ENCODE data around the gene TEKT2.
A peak's percentile ranks its signal among the peaks of the same experiment; 100 is the strongest.

TEKT2 gene

GRCh38 chr1:36083635-36084496 lies at the start of gene TEKT2:
Gene TEKT2, plus strand, starts transcription at chr1:36084094. Its CDS starts 828 bp downstream, at chr1:36084922.
- Mint-ChIP-seq H3K4me3 (peak within 1 kb of the TSS; percentile 20), H3K9me3 (ENCODE audit: low read depth) (no peaks in the 10 kb centered on the region), H3K27ac (no peak within 1 kb of the TSS), H3K4me1 (ENCODE audit: low read depth) (peaks cover 1% of the 10 kb centered on the region), H3K27me3 (peaks cover 15% of the 10 kb centered on the region), H3K36me3 (no peaks in the 10 kb centered on the region)

DNA sequence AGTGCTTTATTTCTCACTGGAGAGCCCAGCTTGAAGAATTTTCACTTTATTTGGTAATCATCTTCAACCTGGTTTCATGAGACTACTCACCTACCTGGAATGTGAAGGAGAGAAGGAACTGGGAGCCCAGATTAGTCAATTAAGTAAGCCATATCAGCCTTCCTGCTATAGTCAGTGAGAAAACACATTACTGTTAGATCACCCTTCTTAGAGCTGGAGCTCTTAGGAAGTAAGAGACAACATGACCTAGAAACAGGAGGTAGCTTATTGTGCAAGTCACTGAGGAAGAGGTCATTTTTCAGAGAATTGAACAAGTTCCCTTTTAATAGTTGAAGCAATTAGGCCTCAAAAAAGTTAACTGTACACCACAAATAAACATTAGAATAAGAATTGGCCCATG lies 49.2 kb upstream of the TEKT2 start:
- Mint-ChIP-seq H3K9me3 (ENCODE audit: low read depth) (no peaks in the 10 kb centered on the region), H3K36me3 (peaks cover 15% of the 10 kb centered on the region), H3K4me1 (ENCODE audit: low read depth) (no peaks in the 10 kb centered on the region), H3K27ac (no peak overlapping the region), H3K27me3 (no peaks in the 10 kb centered on the region), H3K4me3 (no peak overlapping the region)

DNA sequence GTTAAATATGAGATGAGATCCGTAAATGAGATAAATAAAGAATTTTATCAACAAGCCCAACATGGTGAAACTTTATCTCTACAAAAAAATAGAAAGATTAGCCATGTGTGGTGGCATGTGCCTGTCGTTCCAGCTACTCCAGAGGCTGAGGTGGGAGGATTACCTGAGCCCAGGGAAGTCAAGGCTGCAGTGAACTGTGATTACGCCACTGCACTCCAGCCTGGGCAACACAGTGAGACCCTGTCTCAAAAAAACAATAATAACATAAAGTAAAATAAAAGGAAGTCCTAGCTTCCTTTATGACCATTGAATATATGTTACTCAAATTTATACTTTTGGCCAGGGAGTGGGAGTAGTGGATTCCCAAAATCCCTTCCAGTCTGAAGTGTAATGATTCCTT lies 48.7 kb upstream of the TEKT2 start:
- H3K27ac Mint-ChIP-seq: no peak overlapping the region
- H3K27me3 Mint-ChIP-seq: no peaks in the 10 kb centered on the region
- H3K36me3 Mint-ChIP-seq: peaks cover 15% of the 10 kb centered on the region
- no peaks in the 10 kb centered on the region for H3K4me1 Mint-ChIP-seq (ENCODE audit: low read depth)
- no peak overlapping the region for H3K4me3 Mint-ChIP-seq
- H3K9me3 Mint-ChIP-seq (ENCODE audit: low read depth): no peaks in the 10 kb centered on the region

DNA sequence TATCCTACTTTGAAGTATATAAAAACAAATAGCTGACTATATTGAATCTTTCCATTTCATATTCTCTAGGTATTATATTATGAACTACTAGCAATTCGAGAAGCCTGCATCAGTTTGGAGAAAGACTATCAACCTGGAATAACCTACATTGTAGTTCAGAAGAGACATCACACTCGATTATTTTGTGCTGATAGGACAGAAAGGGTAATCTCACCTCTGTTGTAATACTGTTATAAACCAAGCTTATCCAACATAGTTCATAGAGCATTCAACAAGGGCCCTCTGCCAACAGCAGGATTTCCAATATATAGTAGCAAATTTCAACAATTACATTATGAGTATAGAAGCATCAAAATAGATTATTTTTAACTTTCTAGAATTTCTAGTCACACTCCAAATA lies 43.7 kb upstream of the TEKT2 start:
- no peak overlapping the region for H3K4me3 Mint-ChIP-seq
- H3K36me3 Mint-ChIP-seq: peaks cover 7% of the 10 kb centered on the region
- no peaks in the 10 kb centered on the region for H3K27me3 Mint-ChIP-seq

DNA sequence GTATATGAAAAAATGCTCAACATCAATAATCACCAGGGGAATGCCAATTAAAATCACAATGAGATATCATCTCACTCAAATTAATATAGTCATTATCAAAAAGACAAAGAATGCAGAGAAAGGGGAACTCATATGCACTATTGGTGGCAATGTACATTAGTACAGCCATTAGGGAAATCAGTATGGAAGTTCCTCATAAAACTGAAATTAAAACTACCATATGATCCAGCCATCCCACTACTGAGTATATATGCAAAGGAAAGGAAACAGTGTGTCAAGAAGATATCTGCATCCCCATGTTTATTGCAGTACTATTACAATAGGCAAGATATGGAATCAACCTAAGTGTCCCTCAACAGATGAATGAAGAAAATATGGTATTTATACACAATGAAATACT lies 32.1 kb upstream of the TEKT2 start:
- Mint-ChIP-seq H3K4me1 (ENCODE audit: low read depth) (no peaks in the 10 kb centered on the region), H3K27ac (no peak overlapping the region), H3K4me3 (no peak overlapping the region), H3K27me3 (no peaks in the 10 kb centered on the region), H3K9me3 (ENCODE audit: low read depth) (no peaks in the 10 kb centered on the region), H3K36me3 (peaks cover 26% of the 10 kb centered on the region)

More for the DNA sequence above, 43.7 kb upstream of the TEKT2 start:
- no peak overlapping the region for H3K27ac Mint-ChIP-seq
- H3K9me3 Mint-ChIP-seq (ENCODE audit: low read depth): no peaks in the 10 kb centered on the region
- H3K4me1 Mint-ChIP-seq (ENCODE audit: low read depth): no peaks in the 10 kb centered on the region

DNA sequence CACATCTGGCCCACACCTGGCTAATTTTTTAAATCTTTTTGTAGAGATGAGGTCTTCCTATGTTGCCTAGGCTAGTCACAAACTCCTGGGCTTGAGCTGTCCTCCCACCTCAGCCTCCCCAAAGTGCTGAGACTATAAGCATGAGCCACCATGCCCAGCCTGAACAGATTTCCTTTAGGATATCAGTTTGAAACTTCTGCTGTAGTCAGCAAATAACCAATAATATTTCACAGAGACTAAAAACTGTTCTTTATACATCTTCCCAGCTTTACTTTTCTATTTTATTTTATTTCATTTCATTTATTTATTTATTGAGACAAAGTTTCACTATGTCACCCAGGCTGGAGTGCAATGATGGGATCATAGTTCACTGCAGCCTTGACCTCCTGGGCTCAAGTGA lies 29.9 kb upstream of the TEKT2 start:
- Mint-ChIP-seq H3K27ac (no peak overlapping the region), H3K4me3 (no peak overlapping the region), H3K36me3 (peaks cover 19% of the 10 kb centered on the region), H3K27me3 (no peaks in the 10 kb centered on the region), H3K9me3 (ENCODE audit: low read depth) (no peaks in the 10 kb centered on the region), H3K4me1 (ENCODE audit: low read depth) (no peaks in the 10 kb centered on the region)

DNA sequence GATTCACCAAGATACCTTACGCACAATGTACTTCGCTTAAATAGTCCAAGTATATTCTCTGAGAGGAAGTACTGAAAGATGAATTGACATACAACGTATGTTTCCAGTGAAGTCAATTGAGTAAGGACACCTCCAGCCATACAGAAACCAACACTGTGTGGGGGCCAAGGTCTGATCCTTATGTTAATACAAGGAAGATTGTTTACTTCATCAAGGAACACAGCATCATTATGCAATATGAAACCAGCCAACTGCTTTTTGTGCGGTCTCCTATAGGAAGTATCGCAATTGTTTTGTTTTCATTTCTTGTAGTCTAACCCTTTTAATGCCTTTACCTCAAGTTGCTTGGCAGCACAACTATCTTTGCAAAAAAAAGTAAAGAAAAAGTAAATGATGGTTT lies 28.2 kb upstream of the TEKT2 start:
- Mint-ChIP-seq H3K27ac (no peak overlapping the region), H3K9me3 (ENCODE audit: low read depth) (no peaks in the 10 kb centered on the region), H3K36me3 (peaks cover 14% of the 10 kb centered on the region), H3K4me3 (no peak overlapping the region), H3K4me1 (ENCODE audit: low read depth) (no peaks in the 10 kb centered on the region), H3K27me3 (no peaks in the 10 kb centered on the region)

GRCh38 chr1:36062315-36062714 lies 21.6 kb upstream of the TEKT2 start:
- no peak overlapping the region for H3K4me3 Mint-ChIP-seq
- H3K27ac Mint-ChIP-seq: no peak overlapping the region
- H3K36me3 Mint-ChIP-seq: no peaks in the 10 kb centered on the region
- H3K27me3 Mint-ChIP-seq: no peaks in the 10 kb centered on the region
- H3K9me3 Mint-ChIP-seq (ENCODE audit: low read depth): no peaks in the 10 kb centered on the region
- no peaks in the 10 kb centered on the region for H3K4me1 Mint-ChIP-seq (ENCODE audit: low read depth)

GRCh38 chr1:36067871-36068270 lies 16.0 kb upstream of the TEKT2 start:
- Mint-ChIP-seq H3K36me3 (peaks cover 2% of the 10 kb centered on the region), H3K4me1 (ENCODE audit: low read depth) (no peaks in the 10 kb centered on the region), H3K9me3 (ENCODE audit: low read depth) (no peaks in the 10 kb centered on the region), H3K27ac (no peak overlapping the region), H3K4me3 (no peak overlapping the region), H3K27me3 (no peaks in the 10 kb centered on the region)

DNA sequence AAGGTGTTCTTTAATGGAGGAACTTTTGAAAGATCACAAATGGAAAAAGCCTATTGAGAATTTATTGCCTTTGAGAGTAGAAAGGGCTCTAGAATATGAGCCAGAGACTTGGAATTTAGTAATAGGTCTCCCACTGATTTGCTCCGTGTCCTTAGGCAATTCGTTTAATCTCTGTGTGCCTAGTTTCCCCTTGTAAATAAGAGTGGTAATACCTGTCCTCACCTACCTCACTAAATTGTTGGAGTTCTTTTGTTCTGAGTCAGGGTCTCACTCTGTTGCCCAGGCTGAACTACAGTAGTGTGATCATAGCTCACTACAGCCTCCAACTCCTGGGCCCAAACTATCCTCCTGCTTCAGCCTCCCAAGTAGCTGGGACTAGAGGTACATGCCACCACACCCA lies 15.0 kb upstream of the TEKT2 start:
- H3K4me1 Mint-ChIP-seq (ENCODE audit: low read depth): no peaks in the 10 kb centered on the region
- no peaks in the 10 kb centered on the region for H3K27me3 Mint-ChIP-seq
- no peak overlapping the region for H3K27ac Mint-ChIP-seq
- H3K9me3 Mint-ChIP-seq (ENCODE audit: low read depth): no peaks in the 10 kb centered on the region
- no peak overlapping the region for H3K4me3 Mint-ChIP-seq
- peaks cover 2% of the 10 kb centered on the region for H3K36me3 Mint-ChIP-seq

DNA sequence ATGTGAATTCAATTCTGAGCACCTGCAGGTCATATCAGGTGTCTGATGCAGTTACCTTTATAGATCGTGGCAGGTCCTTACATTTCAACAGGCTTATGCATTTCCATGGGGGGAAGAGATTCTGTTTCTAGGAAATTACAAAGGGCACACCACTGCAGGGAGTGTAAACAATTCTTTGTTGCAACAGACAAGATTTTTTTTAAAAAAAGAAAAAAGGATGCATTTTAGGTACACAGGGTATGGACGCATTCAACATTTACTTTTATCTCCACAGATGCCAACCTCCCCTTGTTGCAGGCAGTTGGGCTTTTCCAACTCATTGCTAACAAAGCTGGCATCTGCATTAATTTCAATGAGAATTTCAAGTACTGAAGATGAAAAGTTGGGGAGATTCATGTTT lies 13.5 kb upstream of the TEKT2 start:
- Mint-ChIP-seq H3K36me3 (peaks cover 2% of the 10 kb centered on the region), H3K27ac (no peak overlapping the region), H3K4me1 (ENCODE audit: low read depth) (no peaks in the 10 kb centered on the region), H3K27me3 (no peaks in the 10 kb centered on the region), H3K9me3 (ENCODE audit: low read depth) (no peaks in the 10 kb centered on the region), H3K4me3 (no peak overlapping the region)

DNA sequence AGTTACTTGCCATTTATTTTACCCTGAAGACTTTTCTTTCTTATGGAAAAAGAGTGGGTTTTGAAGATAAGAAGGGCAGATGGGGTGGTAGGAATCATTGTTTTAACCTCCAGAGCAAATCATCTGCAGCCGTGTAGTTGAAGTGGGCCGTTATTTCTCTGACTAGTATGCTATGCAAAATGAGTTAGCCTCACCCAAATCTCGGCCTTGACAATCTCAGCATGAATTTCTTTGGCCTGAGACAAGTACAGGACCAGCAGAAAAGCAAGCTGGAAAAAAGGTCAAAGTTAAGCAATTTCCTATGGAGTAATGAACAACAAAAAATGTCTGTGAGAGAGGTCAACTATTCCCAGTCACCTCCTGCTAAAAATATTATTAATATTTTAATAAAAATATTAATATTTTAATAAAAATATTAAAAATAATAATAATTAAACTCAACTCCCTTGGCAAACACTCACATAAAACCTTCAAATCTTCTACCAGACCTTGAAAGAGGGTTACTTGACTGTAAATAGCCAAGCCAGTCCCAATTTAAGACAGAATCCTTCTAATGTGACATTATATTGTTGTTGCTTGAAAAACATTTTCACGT lies 6.8 kb upstream of the TEKT2 start:
- H3K27ac Mint-ChIP-seq: no peak overlapping the region
- H3K4me3 Mint-ChIP-seq: no peak overlapping the region

DNA sequence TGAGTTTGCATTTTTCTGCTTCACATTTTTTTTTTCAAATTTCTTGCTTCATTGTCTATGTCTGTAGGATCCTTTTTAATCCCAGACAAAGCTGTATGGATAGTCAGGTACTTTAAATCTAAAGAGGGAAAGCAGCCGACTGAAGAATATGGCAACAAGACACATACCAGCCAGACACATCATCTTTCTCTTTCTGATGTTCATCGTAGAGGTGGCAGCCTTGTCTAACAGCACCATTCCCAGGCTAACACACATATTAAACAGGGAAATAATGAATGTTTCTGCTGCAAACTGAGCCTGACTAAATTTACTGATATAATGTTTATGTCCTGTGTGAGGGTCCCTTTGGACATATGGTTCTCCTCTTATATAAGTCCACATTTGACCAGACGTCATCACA lies 3.7 kb upstream of the TEKT2 start:
- Mint-ChIP-seq H3K27ac (no peak overlapping the region), H3K36me3 (no peaks in the 10 kb centered on the region), H3K9me3 (ENCODE audit: low read depth) (no peaks in the 10 kb centered on the region), H3K27me3 (peaks cover 15% of the 10 kb centered on the region), H3K4me3 (no peak overlapping the region), H3K4me1 (ENCODE audit: low read depth) (no peaks in the 10 kb centered on the region)

More for the DNA sequence above, 6.8 kb upstream of the TEKT2 start:
- Mint-ChIP-seq H3K36me3 (no peaks in the 10 kb centered on the region), H3K9me3 (ENCODE audit: low read depth) (no peaks in the 10 kb centered on the region), H3K4me1 (ENCODE audit: low read depth) (no peaks in the 10 kb centered on the region), H3K27me3 (peaks cover 3% of the 10 kb centered on the region)

GRCh38 chr1:36080801-36081200 lies 3.1 kb upstream of the TEKT2 start:
- Mint-ChIP-seq H3K9me3 (ENCODE audit: low read depth) (no peaks in the 10 kb centered on the region), H3K4me1 (ENCODE audit: low read depth) (no peaks in the 10 kb centered on the region), H3K27ac (no peak overlapping the region), H3K4me3 (no peak overlapping the region), H3K27me3 (peaks cover 15% of the 10 kb centered on the region), H3K36me3 (no peaks in the 10 kb centered on the region)

- Mint-ChIP-seq H3K9me3 (ENCODE audit: low read depth) (no peaks in the 10 kb centered on the region), H3K4me1 (ENCODE audit: low read depth) (no peaks in the 10 kb centered on the region), H3K27ac (no peak overlapping the region), H3K36me3 (no peaks in the 10 kb centered on the region), H3K27me3 (peaks cover 15% of the 10 kb centered on the region), H3K4me3 (no peak overlapping the region)
These were observed 1.9 kb upstream of the TEKT2 start for GRCh38 chr1:36081926-36082485.

All from activated naive CD8-positive, alpha-beta T cell (primary cell).